ENCODE measurements around the gene SLC26A11.
"Not testable (repeated sequence)": the region's sequence is repeated elsewhere in the genome, so short reads cannot be mapped to it uniquely, and the experiment has no call there.

The SLC26A11 gene

GRCh38 chr17:80196652-80197051 lies 23.6 kb upstream of the SLC26A11 start:
- no peak for DNase-seq

- DNase-seq, result peak; percentile 40 to 53
Measured at GRCh38 chr17:80198144-80198661, 22.0 kb upstream of the SLC26A11 start.

GRCh38 chr17:80199295-80199694 lies 20.9 kb upstream of the SLC26A11 start:
- not testable (repeated sequence) for DNase-seq

GRCh38 chr17:80201446-80201845 lies 18.8 kb upstream of the SLC26A11 start:
- no peak for DNase-seq

- DNase-seq, result no peak
Measured at GRCh38 chr17:80202197-80202596, 18.0 kb upstream of the SLC26A11 start.

GRCh38 chr17:80203471-80203963 lies 16.7 kb upstream of the SLC26A11 start:
- no peak for DNase-seq

- DNase-seq, result no peak
Measured at GRCh38 chr17:80204626-80205468, 15.4 kb upstream of the SLC26A11 start.

- DNase-seq, result no peak
Measured at GRCh38 chr17:80205811-80206210, 14.4 kb upstream of the SLC26A11 start.

- no peak for DNase-seq
Measured at GRCh38 chr17:80208050-80208449, 12.2 kb upstream of the SLC26A11 start.

- DNase-seq, result no peak
Measured at GRCh38 chr17:80209765-80210164, 10.5 kb upstream of the SLC26A11 start.

GRCh38 chr17:80210348-80211108 lies 9.7 kb upstream of the SLC26A11 start:
- no peak for DNase-seq

GRCh38 chr17:80212109-80212508 lies 8.1 kb upstream of the SLC26A11 start:
- no peak for DNase-seq

- DNase-seq, result no peak
Measured at GRCh38 chr17:80212511-80212910, 7.7 kb upstream of the SLC26A11 start.

GRCh38 chr17:80212962-80213642 lies 7.1 kb upstream of the SLC26A11 start:
- DNase-seq, result no peak

- no peak for DNase-seq
Measured at GRCh38 chr17:80213643-80213975, 6.6 kb upstream of the SLC26A11 start.

GRCh38 chr17:80214012-80214877 lies 6.0 kb upstream of the SLC26A11 start:
- DNase-seq, result no peak

GRCh38 chr17:80214878-80215210 lies 5.4 kb upstream of the SLC26A11 start:
- DNase-seq, result no peak

GRCh38 chr17:80216473-80217456 lies 3.5 kb upstream of the SLC26A11 start:
- DNase-seq, result no peak

- DNase-seq, result no peak
Measured at GRCh38 chr17:80217703-80218362, 2.4 kb upstream of the SLC26A11 start.

- DNase-seq, result no peak
Measured at GRCh38 chr17:80218391-80218790, 1.8 kb upstream of the SLC26A11 start.

Data from SHP77 (cell line).